HG03460 (cell line): ENCODE results near the gene CADM4.
"Not testable (repeated sequence)": the region's sequence is repeated elsewhere in the genome, so short reads cannot be mapped to it uniquely, and the experiment has no call there.

ENCODE experiments used
- ATAC-seq: cut with Tn5 transposase; IDR thresholded peaks from one replicate; pipeline ENCODE4 v1.9.1; 2021; ENCODE audit not compliant: unreplicated experiment

Gene CADM4

GRCh38 chr19:43589678-43590077 is 50.0 kb downstream of the CADM4 start:
- no peak for ATAC-seq

- ATAC-seq = no peak
Observed at GRCh38 chr19:43589277-43589676, 50.4 kb downstream of the CADM4 start.

- ATAC-seq = not testable (repeated sequence)
Observed at GRCh38 chr19:43587029-43587428, 52.6 kb downstream of the CADM4 start.

- ATAC-seq = no peak
Observed at GRCh38 chr19:43586346-43586745, 53.3 kb downstream of the CADM4 start.

- ATAC-seq = no peak
Observed at GRCh38 chr19:43584484-43584883, 55.2 kb downstream of the CADM4 start.

- no peak for ATAC-seq
Observed at GRCh38 chr19:43582495-43582894, 57.2 kb downstream of the CADM4 start.

GRCh38 chr19:43581467-43581866 is 58.2 kb downstream of the CADM4 start:
- ATAC-seq = no peak

- no peak for ATAC-seq
Observed at GRCh38 chr19:43578787-43579186, 60.9 kb downstream of the CADM4 start.

- ATAC-seq = no peak
Observed at GRCh38 chr19:43575955-43576878, 63.4 kb downstream of the CADM4 start.

- ATAC-seq = peak; percentile 94
Observed at GRCh38 chr19:43575156-43575950, 64.3 kb downstream of the CADM4 start, which contains the start of the genes PINLYP and XRCC1. Gene PINLYP (plus strand): TSS chr19:43575801. CDS start chr19:43577192, 1,391 bp downstream. Gene XRCC1 (minus strand): TSS chr19:43575527. CDS start chr19:43575458, 69 bp downstream.

- no peak for ATAC-seq
Observed at GRCh38 chr19:43574424-43575155, 65.1 kb downstream of the CADM4 start.
